ENCODE data around the gene LINGO3. TPM values are rescaled to one million over a fixed set of nuclear protein-coding genes. Genes with fewer than 3 reads are reported as not detected.

LINGO3 gene
- total and polyA plus RNA-seq, 10 of the 15 experiments (the other 5 are each of a cell fraction or from before 2014, with no cell fraction given), result 0.09 to 2.0 (median 0.40) TPM; not detected in 5

GRCh38 chr19:2270423-2271233, 37.3 kb downstream of the LINGO3 start (continued):
- TF ChIP-seq CEBPZ (IDR thresholded peaks at IDR 0.05; ENCODE audit: low read depth, low read length) (no peak), HCFC1 (IDR thresholded peaks at IDR 0.05; ENCODE audit: low read length) (no peak), LARP7 (IDR thresholded peaks at IDR 0.05) (peak; percentile 89), DPF2 (IDR thresholded peaks at IDR 0.05) (peak; percentile 42), SREBF2 (IDR thresholded peaks at IDR 0.05; ENCODE audit: low read length) (no peak), CHD1 (IDR thresholded peaks at IDR 0.05; ENCODE audit: low read depth, low read length) (peak; percentile 69; the same call in 1 of the 2 replicates), RUNX3 (IDR thresholded peaks at IDR 0.05; ENCODE audit: low read length) (0 out of 2 replicates have a peak, but pooled peaks have one; percentile 18), SMARCA5 (IDR thresholded peaks at IDR 0.05) (0 out of 2 replicates have a peak, but pooled peaks have one; percentile 28), GATAD2B (conservative IDR thresholded peaks at IDR 0.05; ENCODE audit: low read depth) (peak; percentile 70)

GRCh38 chr19:2270157-2270422, 37.9 kb downstream of the LINGO3 start:
- Histone ChIP-seq H3K4me3 (peak overlapping the region; percentile 95), H3K36me3 (ENCODE audit: control insufficient read depth in 2 of 2, insufficient read depth in 2 of 2, low read length in 1 of 2) (peaks cover 4 to 14% of the 10 kb centered on the region in 2 experiments), H3K27me3 (replicated peaks in 1 of 2; ENCODE audit: control insufficient read depth in 2 of 2, insufficient read depth in 2 of 2, low read length in 1 of 2) (no peaks in the 10 kb centered on the region), H2AFZ (ENCODE audit: control insufficient read depth, low read depth, low read length) (no peak overlapping the region), H3K9ac (ENCODE audit: control insufficient read depth, insufficient read depth, low read length) (peak overlapping the region; percentile 97), H3K4me2 (ENCODE audit: control insufficient read depth, insufficient read depth) (peak overlapping the region; percentile 57; the same call in 1 of the 2 replicates), H3K4me1 (ENCODE audit: control insufficient read depth, insufficient read depth, low read length) (peaks cover 21% of the 10 kb centered on the region), H3K9me3 (replicated peaks; ENCODE audit: control insufficient read depth, insufficient read depth, low read length) (no peaks in the 10 kb centered on the region), H3K27ac (ENCODE audit: control insufficient read depth, insufficient read depth) (peak overlapping the region; percentile 89), H3K79me2 (ENCODE audit: control insufficient read depth, insufficient read depth, low read length) (peaks cover 58% of the 10 kb centered on the region), H4K20me1 (ENCODE audit: control insufficient read depth, insufficient read depth) (peaks cover 13% of the 10 kb centered on the region)
- TF ChIP-seq CEBPZ (IDR thresholded peaks at IDR 0.05; ENCODE audit: low read depth, low read length), result no peak
- no peak for TF ChIP-seq ZNF217 (IDR thresholded peaks at IDR 0.05)
- TF ChIP-seq POLR2A (IDR thresholded peaks at IDR 0.05; ENCODE audit: low read depth, low read length), result peak; percentile 17; the same call in 1 of the 2 replicates
- TF ChIP-seq NR2F1 (conservative IDR thresholded peaks at IDR 0.05), result 0 out of 2 replicates have a peak, but pooled peaks have one; percentile 6
- no peak for TF ChIP-seq SREBF2 (IDR thresholded peaks at IDR 0.05; ENCODE audit: low read length)
- intact Hi-C loops (cut with micrococcal nuclease; ENCODE audit: unreplicated experiment), result loop anchor here (5.0 to 10.0 kb wide), 2 partner anchors 352 to 515 kb away; partner anchors contain the start of genes SGTA and THOP1
- no peak for FAIRE-seq
- CTCF ChIA-PET, result interaction anchor here (0.7 to 1.0 kb wide), 2 partner anchors 8 to 32 kb away, joined by 3 to 4 read pairs; no protein-coding TSS in a partner anchor
- in situ Hi-C loops (cut with MboI), result loop anchor here (5.0 to 10.0 kb wide), 3 partner anchors 33 to 345 kb away; partner anchors contain the start of genes PLEKHJ1 and SF3A2
- DNase-seq (ENCODE audit: low read depth, low spot score), result no peak
- ATAC-seq, result no peak
- POLR2A ChIA-PET, result interaction anchor here (0.5 to 3.5 kb wide), 4 partner anchors 8 to 185 kb away, joined by 3 to 36 read pairs (median 11); no protein-coding TSS in a partner anchor
- SMC1A ChIA-PET (ENCODE audit: uncharacterized antibody, unreplicated experiment), result interaction anchor here (1.0 kb wide), 1 partner anchor 11 kb away, joined by 3 read pairs; no protein-coding TSS in a partner anchor
- RAD21 ChIA-PET (ENCODE audit: unreplicated experiment), result interaction anchor here (0.9 to 1.7 kb wide), 3 partner anchors 31 to 99 kb away, joined by 3 to 5 read pairs (median 4); no protein-coding TSS in a partner anchor
- no TSS peak for BruUV-seq (replicated peaks)
- WGBS (ENCODE audit: insufficient coverage, insufficient replicate concordance, low lambda C conversion rate, missing lambda C conversion rate), result 0% methylated on average over 26 of the region's 30 CpGs

Data from GM12878 (cell line).